MV-4-11 (cell line): ENCODE measurements around the gene SEMA6B.

Experiments
- DNase-seq: peaks from one replicate; lab custom pipeline; 2025; lab: John Stamatoyannopoulos, UW

Gene SEMA6B

DNA sequence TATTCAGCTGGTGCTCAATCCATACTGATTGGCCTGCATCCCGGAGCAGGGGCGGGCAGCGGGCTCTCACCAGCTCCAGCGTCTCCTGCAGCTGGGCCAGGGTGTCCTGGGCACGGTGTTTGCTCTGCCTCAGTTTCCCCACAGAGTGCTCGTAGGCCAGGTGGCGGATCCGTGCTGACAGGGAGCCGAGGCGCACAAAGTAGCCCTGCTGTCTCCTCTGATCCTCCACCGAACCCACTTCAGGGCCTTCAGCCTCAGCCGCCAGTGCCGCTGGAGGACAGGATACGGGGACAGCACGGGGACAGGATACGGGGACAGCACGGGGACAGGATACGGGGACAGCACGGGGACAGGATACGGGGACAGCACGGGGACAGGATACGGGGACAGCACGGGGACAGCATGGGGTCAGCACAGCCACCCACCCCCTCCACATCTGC, 33.9 kb downstream of the SEMA6B start:
- no peak for DNase-seq

DNA sequence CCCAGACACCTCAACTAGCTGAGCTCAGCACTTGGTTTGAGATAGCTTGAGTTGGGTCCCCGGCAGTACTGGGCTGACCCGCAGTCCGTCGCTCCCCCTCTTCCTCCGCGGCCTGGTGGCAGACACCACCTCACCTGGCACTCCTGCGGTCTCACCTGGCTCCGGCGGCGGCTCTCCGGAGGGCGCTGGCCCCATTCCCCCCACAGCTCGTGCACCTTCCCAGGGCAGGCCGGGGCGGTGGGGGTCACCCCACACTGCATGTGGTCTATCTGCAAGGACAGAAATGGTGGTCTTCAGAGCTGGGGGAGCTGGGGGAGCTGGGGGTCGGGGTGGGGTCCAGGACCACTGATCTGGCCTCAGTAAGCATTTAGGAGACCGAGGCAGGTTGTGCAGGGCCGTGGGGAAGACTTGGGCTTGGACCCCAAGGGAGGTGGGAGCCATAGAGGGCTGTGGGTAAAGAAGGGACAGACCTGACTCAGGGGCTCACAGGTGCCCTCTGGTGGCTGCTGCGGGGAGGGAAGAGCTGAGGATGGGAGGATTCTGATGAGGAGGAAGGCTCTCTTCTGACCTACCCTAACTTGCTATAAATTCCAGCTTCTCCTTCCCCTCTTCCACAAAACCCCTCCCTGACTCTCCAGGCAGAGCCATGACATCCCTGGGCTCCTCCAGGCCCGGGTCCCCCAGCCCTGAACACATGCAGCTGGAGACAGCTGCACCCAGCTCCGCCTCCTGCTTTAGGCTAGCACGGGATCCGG, 34.5 kb downstream of the SEMA6B start:
- peak; percentile 46 for DNase-seq

DNA sequence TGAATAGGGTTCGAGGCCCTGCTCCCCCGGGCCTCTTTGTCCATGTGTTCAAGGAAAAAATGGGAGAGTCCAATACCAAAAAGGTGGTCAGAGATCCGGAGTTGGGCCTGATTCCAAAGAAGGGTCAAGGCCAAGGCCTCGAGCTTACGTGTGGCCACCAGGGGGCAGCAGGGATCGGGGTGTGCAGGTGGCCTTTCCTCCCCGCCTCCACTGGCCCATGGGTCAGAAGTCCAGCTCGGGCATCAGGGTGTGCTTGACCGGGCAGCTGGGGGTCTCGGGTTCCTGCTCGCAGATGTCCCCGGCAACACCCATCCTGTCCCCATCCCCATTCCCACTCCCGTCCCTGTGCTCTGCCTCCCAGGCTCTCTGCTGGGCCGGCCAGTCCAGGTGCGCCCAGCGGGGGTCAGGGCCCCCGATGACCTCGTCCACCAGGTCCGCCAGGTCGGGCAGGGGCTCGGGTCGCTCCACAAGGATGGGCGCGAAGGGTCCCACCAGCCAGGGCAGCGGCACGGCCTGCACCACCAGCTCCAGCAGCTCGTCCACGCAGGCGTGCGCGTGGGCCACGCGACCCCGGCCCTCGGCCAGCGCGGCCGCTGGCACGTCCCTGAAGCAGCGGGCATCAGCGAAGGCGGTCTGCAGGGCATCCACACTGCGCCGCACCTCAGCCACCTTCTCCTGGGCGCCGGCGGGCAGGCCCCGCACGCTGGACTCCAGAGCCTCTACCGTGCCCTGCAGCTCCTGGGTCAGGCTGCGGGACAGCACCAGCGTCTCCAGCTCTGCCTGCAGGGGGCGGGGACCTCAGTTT, 36.0 kb downstream of the SEMA6B start:
- no peak for DNase-seq

DNA sequence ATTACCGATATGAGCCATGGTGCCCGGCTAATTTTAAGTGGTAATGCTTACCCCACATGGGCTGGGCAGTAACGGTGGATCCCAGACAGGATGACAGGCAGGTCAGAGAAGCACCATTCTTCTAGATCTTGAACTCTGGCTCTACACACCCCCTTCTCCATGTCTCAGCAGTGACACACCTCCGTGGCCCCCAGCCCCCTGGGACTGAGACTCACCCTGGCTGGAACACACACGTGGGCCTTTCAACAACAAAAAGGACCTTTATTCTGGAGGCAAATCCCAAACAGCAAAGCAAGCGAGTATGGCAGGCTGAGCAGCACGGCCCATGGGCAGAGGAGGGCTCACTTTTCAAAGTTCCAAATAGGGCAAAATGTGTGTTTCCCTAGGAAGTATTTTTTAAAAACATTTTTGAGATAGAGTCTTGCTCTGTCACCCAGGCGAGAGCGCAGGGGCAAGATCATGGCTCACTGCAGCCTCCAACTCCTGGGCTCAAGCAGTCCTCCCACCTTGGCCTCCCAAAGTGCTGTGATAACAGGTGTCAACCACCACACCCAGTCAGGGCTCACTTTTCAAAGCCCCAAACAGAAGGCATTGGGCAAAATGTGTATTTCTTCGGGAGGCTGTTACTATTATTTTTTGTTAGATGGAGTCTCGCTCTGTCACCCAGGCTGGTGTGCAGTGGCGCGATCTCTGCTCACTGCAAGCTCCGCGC, 37.0 kb downstream of the SEMA6B start:
- no peak for DNase-seq

DNA sequence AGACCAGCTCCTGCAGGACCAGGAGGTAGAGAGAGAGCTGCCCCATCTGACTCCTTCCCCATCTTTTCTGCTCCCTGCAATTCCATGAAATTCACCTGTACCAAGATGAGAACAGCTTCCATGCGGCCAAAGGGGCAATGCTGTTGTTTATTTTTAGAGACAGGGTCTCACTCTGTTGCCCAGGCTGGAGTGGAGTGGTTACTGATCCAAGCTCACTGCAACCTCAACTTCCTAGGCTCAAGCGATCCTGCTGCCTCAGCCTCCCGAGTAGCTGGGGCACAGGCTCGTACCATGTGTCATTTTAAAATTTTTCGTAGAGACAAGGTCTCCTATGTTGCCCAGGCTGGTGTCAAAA, 37.6 kb downstream of the SEMA6B start:
- no peak for DNase-seq

DNA sequence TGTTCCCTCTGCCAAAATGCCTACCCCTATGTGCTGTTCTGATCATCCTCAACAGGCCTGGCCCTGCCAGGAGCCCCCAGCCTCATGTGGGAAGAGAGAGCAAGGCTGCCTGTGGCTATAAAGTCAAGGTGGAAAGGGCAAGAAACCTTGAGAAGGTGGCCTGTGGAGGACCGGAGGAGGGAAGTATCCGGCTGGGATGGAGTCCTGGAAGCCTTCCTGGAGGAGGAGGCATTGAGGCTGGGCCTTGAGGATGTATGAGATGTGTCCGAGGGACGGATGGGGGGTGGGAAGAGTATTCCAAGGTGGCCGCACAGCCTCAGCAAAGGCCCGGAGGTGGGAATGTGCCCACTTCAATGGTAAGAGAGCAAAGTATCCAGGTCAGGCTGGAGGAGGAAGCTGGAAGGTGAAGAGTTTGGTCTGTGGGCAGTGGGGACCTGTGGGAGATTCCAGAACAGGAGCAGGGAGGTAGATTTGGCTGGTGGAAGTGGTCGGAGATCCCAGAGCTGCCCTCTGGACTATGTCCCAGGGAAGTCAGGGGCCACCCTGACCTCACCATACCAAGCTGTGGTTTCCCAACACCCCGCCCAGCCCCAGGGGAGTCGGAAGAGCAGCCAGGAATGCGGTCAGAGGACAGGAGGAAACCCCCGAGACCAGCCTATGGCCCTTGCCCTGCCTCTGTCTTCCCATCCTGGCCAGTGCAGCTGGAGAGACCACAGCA, 38.2 kb downstream of the SEMA6B start:
- no peak for DNase-seq

DNA sequence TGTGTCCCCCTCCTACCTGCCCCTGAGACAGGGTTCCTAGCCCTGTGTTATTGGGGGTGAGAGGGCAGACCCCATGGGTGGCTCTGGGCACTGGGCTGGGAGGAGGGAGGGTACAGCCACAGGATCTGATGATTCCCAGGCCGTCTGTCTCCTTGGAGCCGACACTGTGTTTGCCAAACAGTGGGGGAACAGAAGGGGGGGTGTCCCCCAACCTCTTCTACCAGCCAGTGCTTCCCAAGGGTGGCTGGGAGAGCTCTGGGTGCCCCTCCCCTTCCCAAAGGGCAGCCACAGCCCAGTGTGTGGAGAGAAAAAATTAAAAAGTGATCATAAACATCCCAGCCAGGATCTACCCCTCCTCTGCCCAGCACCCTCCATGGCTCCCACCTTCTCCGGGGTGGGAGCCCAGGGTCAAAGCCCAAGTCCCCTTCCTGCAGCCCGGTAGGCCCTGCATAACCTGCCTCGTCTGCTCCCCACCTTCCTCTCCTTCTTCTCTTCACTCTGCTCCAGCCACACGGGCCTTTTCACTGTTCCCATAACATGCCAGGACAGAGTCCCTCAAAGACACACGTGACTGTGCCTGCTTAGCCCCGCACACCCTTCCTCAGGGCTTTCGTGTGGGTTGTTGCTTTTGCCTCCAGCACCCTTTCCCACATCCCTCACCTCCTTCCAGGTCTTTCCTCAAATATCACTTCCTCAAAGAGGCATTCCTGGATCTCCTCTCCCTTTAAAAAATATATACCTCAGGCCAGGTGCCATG, 39.8 kb downstream of the SEMA6B start:
- no peak for DNase-seq

DNA sequence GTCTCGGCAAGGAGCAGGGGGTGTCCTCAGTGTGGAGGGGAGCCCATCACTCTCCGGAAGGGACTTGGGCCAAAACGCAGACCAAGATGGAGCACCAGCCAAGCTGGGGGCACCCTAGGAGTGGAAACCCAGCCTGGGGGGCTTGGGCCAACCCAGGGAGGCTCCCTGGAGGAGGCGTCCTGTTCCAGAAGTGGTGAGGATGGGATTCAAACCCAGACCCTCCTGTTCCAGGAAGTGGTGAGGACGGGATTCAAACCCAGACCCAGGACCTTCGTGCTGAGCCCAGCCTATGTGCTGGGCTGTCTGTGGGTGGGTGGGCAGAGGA, 40.4 kb downstream of the SEMA6B start:
- DNase-seq, result no peak

DNA sequence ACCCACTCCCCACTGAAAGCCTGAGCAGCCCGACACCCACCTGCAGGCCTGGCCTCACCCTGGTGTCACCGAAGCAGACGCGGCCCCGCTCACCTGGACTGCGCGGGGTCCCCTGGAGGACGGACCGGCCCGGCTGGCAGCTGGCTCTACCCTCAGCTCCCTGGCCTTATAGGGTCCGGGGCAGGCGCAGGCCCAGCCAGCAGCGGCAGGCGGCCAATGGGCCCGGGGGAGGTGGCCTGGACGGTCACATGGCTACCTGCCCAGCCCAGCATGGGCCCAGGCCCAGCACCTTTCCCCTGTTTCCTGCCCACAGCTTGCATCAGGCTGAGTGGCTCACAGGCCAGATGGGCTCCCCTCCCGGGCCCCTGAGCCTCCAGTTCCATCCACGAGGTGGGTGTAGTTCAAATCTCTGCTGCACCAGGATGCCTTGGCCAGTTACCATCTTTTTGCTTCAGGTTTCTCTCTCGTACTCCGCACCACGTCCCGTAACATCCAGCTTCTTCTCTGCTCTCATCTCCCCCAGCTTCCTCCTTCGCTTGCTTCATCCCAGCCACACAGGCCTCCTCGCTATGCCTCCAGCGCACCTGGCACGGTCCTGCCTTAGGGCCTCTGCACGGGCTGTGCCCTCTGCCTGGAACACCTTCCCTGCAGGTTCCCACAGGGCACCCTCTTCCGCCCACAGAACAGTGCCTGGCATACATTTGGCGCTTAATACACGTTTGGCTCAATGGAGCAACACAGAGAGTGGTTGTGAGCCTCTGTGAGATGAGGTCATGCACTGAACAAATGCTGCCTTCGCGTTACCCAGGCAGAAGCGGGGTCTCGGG, 40.9 kb downstream of the SEMA6B start, which contains the start of gene PLIN4:
Gene PLIN4 (minus strand): TSS at position 142 of the 827 bp plus-strand sequence. CDS start 214 bp downstream, outside the sequence.
- no peak for DNase-seq

DNA sequence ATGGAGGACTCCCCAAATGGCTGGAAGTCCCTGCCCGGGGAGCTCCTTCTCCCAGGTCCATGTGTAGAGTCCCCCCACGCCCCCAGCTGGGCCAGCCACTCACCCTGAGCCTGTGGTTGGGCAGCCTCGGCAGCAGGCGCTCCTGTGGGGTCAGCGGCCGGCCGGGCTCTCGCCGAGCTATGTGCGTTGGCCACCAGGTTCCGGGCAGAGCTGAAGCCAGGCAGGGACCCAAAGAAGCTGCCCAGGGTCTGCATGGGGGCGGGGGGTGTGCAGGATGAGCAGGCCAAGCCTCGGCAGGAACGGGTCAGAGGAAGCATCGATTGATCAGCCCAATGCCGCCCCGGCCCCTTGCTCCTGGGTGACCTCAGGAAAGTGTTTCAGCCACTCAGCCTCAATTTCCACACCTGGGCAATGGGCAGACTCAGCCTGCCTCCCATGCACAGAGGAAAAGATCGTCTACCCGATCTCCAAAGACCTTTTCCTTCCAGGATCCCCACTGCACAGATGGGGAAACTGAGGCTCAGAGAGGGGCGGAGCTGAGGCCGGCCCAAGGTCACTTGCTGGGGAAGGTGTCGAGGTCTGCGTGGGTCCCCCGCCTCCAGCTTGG, 41.9 kb downstream of the SEMA6B start:
- DNase-seq, result no peak

DNA sequence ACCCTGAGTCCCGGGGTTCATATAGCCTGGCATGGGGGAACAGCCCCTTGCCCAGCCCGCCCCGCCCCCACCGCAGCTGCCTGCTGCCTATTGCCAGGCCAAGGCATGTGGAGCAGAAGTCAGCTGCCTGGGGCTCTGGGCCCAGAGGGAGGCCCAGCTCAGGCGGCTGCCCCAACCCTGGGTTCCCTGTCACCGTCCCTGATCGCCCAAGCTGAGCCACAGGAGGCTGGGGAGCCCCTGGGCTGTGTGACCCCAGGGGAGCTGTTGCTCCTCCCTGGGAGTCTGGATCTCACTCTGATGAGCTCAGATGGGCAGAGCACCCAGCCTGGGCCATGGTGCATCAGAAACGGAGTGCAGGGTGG, 42.6 kb downstream of the SEMA6B start:
- no peak for DNase-seq

DNA sequence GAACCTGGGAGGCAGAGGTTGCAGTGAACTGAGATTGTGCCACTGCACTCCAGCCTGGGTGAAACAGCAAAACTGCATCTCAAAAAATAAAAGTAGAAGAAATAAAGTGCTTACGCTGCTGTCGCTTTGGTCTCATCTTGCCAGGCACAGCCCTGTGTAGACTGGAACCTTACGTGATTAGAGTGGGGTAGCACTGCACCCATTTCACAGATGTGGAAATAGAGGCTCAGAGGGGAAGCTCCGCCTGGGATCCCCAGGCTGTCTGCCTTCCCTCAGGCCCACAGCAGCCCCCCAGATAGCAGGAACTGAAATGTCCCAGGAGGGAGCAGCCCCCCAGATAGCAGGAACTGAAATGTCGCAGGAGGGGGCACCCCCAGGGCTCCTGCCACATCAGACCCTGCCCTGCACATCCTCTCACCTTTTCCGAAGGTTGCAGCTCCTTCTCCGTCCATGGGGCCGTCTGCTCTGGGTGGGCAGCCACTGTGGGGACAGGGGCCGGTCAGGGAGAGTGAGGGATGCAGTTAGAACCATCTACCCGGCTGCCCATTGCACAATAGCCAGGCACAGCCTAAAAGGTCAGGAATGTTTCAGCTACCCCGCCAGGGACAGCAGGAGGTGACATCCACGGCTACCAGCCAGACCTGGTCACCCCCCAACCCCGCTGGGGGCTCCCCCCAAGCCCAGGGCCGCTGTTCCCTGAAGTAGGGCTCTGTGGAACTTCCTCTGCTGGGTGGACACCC, 43.1 kb downstream of the SEMA6B start:
- DNase-seq, result no peak

DNA sequence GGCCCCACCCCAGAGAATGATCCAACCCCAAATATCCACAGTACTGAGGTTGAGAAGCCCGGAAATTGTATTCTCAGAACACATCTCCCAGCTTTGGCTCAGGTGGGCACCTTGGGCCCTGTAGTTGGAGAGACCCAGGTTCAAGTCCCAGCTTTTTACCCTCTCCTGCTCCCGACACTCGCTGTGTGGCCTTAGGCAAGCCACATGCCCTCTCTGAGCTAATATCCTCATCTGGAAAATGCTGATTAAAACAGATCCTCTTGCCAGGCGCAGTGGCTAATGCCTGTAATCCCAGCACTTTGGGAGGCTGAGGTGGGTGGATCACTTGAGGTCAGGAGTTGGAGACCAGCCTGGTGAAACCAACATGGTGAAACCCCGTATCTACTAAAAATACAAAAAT, 43.8 kb downstream of the SEMA6B start:
- DNase-seq, result no peak

DNA sequence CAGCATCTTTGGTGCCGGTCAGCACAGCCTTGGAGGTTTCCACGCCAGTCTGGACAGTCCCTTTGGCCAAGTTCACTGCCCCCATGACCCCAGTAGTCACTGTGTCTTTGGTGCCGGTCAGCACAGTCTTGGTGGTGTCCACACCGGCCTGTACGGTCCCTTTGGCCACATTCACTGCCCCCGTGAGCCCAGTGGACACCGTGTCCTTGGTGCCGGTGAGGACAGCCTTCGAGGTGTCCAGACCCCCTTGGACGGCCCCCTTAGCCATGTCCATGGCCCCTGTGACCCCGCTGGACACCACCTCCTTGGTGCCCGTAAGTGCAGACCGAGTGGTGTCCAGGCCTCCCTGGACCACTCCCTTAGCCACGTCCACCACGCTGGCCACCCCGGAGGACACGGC, 46.2 kb downstream of the SEMA6B start:
- no peak for DNase-seq

DNA sequence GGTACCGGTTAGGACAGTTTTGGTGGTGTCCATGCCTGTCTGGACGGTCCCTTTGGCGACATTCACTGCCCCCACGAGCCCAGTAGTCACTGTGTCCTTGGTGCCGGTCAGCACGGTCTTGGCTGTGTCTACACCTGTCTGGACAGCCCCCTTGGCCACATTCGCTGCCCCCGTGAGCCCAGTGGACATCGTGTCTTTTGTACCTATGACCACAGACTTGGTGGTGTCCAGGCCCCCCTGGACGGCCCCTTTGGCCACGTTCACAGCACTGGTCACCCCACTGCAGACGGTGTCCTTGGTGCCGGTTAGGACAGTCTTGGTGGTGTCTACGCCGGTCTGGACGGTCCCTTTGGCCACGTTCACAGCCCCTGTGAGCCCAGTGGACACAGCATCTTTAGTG, 47.4 kb downstream of the SEMA6B start:
- DNase-seq, result no peak

DNA sequence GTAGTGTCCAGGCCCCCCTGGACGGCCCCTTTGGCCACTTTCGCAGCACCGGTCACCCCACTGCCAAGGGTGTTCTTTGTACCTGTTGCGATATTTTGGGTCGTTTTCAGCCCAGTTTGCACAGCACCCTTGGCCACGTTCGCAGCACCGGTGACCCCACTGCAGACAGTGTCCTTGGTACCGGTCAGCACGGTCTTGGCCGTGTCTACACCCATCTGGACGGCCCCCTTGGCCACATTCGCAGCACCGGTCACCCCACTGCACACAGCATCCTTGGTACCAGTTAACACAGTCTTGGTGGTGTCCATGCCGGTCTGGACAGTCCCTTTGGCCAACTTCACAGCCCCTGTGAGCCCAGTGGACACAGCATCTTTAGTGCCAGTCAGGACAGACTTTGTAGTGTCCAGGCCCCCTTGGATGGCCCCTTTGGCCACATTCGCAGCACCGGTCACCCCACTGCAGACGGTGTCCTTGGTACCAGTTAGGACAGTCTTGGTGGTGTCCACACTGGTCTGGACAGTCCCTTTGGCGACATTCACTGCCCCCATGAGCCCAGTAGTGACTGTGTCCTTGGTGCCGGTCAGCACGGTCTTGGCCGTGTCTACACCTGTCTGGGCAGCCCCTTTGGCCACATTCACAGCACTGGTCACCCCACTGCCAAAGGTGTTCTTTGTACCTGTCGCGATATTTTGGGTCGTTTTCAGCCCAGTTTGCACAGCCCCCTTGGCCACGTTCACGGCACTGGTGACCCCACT, 48.0 kb downstream of the SEMA6B start:
- DNase-seq, result no peak

DNA sequence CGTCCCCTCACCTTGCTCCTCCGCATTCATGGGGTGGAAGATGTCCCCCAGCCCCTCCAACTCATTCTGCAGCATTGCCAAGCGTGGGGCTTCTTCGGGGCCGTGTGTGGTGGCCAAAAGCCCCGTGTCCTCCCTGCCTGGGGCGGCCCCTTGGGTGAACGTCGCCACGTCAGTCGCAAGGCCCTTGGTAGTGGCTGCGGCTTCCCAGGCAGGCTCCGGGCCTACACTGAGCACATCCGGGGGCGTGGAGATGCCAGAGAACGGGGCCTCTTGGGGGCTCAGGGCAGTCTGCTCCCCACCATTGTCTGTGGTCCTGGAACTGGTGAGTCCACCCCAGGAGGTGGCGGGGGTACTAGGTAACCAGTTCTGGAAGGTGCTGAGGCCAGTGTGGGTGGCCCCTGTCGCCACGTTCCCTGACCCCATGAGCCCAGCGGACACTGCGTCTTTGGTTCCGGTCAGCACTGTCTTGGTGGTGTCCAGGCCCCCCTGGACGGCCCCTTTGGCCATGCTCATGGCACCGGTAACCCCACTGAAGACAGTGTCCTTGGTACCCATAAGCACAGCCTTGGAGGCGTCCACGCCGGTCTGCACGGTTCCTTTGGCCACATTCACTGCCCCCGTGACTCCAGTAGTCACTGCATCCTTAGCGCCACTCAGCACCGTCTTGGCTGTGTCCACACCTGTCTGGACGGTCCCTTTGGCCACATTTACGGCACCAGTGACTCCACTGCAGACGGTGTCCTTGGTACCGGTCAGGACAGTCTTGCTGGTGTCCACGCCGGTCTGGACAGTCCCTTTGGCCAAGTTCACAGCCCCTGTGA, 48.8 kb downstream of the SEMA6B start:
- no peak for DNase-seq

DNA sequence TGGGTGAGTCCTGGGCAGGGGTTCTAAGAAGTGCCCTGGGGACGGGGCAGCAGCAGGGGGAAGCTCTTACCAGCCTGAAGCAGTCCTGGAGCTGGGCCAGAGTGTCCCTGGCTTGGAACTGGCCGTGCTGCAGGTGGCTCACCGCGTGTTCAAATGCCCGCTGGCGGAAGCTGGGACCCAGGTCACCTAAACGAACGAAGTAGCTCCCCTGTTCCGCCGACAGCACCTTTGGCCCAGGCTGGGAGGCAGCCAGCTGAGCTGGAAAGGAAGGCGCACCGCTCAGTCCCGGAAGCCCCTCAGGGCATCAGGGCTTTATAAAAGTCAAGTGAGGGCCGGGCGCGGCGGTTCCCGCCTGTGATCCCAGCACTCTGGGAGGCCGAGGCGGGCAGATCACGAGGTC, 50.8 kb downstream of the SEMA6B start:
- DNase-seq, result no peak
